Nephron progenitor cell (in vitro differentiated cells): Measurements from ENCODE around the gene PCDH9.
"Not testable (repeated sequence)": the region's sequence is repeated elsewhere in the genome, so short reads cannot be mapped to it uniquely, and the experiment has no call there.

Source experiments
- DNase-seq: peaks from one replicate; pipeline ENCODE4 v3.0.0; 2021
- H3K27ac Mint-ChIP-seq: 2 replicates; pipeline ENCODE4 v1.8.0; 2021; ENCODE audit warnings: mild to moderate bottlenecking, moderate library complexity, mixed read lengths
- H3K27me3 Mint-ChIP-seq: 2 replicates; pipeline ENCODE4 v1.8.0; 2021; ENCODE audit warnings: mild to moderate bottlenecking, low read depth, mixed read lengths; ENCODE audit not compliant: poor library complexity
- H3K36me3 Mint-ChIP-seq: 2 replicates; pipeline ENCODE4 v1.8.0; 2021; ENCODE audit warnings: low read depth, mixed read lengths
- H3K4me1 Mint-ChIP-seq: 2 replicates; pipeline ENCODE4 v1.8.0; 2021; ENCODE audit warnings: mixed read lengths
- H3K4me3 Mint-ChIP-seq: 2 replicates; pipeline ENCODE4 v1.8.0; 2021; ENCODE audit warnings: mild to moderate bottlenecking, moderate library complexity, mixed read lengths
- H3K9me3 Mint-ChIP-seq: 2 replicates; pipeline ENCODE4 v1.8.0; 2021; ENCODE audit warnings: mild to moderate bottlenecking, moderate library complexity, mixed read lengths
- CTCF ChIP-seq: fragments of 200-600 bp; sonication (generic); IDR thresholded peaks from 2 replicates; pipeline ENCODE4 v1.5.0; 2021; ENCODE audit warnings: antibody characterized with exemption

PCDH9 gene

GRCh38 chr13:66886264-66886663 is 343.9 kb downstream of the PCDH9 start:
- TF ChIP-seq CTCF, result no peak
- peaks cover under 1% of the 10 kb centered on the region for H3K36me3 Mint-ChIP-seq
- no peak for DNase-seq

GRCh38 chr13:66881170-66881569 is 349.0 kb downstream of the PCDH9 start:
- not testable (repeated sequence) for DNase-seq, H3K27me3 Mint-ChIP-seq, H3K4me1 Mint-ChIP-seq, H3K4me3 Mint-ChIP-seq, H3K36me3 Mint-ChIP-seq, H3K27ac Mint-ChIP-seq
- H3K9me3 Mint-ChIP-seq, result peaks cover 14% of the 10 kb centered on the region

More at GRCh38 chr13:66886264-66886663, 343.9 kb downstream of the PCDH9 start:
- H3K27ac Mint-ChIP-seq, result no peak overlapping the region
- peaks cover 5% of the 10 kb centered on the region for H3K9me3 Mint-ChIP-seq
- peaks cover 22% of the 10 kb centered on the region for H3K4me1 Mint-ChIP-seq
- no peak overlapping the region for H3K4me3 Mint-ChIP-seq
- H3K27me3 Mint-ChIP-seq, result no peaks in the 10 kb centered on the region

- Mint-ChIP-seq H3K27ac (no peak overlapping the region), H3K27me3 (peaks cover 2% of the 10 kb centered on the region), H3K4me1 (no peaks in the 10 kb centered on the region), H3K36me3 (peaks cover 4% of the 10 kb centered on the region), H3K9me3 (peaks cover 14% of the 10 kb centered on the region), H3K4me3 (no peak overlapping the region)
- no peak for DNase-seq
- no peak for TF ChIP-seq CTCF
Observed at GRCh38 chr13:66879988-66880387, 350.1 kb downstream of the PCDH9 start.

GRCh38 chr13:66875264-66875663 is 354.9 kb downstream of the PCDH9 start:
- H3K4me3 Mint-ChIP-seq, result no peak overlapping the region
- H3K27ac Mint-ChIP-seq, result no peak overlapping the region
- H3K36me3 Mint-ChIP-seq, result no peaks in the 10 kb centered on the region
- TF ChIP-seq CTCF, result no peak
- peaks cover 11% of the 10 kb centered on the region for H3K9me3 Mint-ChIP-seq
- H3K27me3 Mint-ChIP-seq, result peaks cover 4% of the 10 kb centered on the region
- no peaks in the 10 kb centered on the region for H3K4me1 Mint-ChIP-seq
- DNase-seq, result no peak

GRCh38 chr13:66864627-66865026 is 365.5 kb downstream of the PCDH9 start:
- peaks cover 7% of the 10 kb centered on the region for H3K9me3 Mint-ChIP-seq

GRCh38 chr13:66860878-66861417 is 369.2 kb downstream of the PCDH9 start:
- no peaks in the 10 kb centered on the region for H3K27me3 Mint-ChIP-seq

More at GRCh38 chr13:66864627-66865026, 365.5 kb downstream of the PCDH9 start:
- H3K27me3 Mint-ChIP-seq, result peaks cover 3% of the 10 kb centered on the region
- H3K4me1 Mint-ChIP-seq, result peaks cover 30% of the 10 kb centered on the region
- no peak overlapping the region for H3K4me3 Mint-ChIP-seq
- no peak overlapping the region for H3K27ac Mint-ChIP-seq
- peaks cover 5% of the 10 kb centered on the region for H3K36me3 Mint-ChIP-seq
- DNase-seq, result no peak
- TF ChIP-seq CTCF, result no peak

More at GRCh38 chr13:66860878-66861417, 369.2 kb downstream of the PCDH9 start:
- H3K36me3 Mint-ChIP-seq, result peaks cover 4% of the 10 kb centered on the region
- DNase-seq, result no peak
- peaks cover 31% of the 10 kb centered on the region for H3K4me1 Mint-ChIP-seq
- peak overlapping the region; percentile 94 for H3K27ac Mint-ChIP-seq
- TF ChIP-seq CTCF, result no peak
- H3K9me3 Mint-ChIP-seq, result peaks cover 3% of the 10 kb centered on the region
- H3K4me3 Mint-ChIP-seq, result no peak overlapping the region
